Smooth muscle cell (in vitro differentiated cells): ENCODE measurements around the gene RFC5. TPM values are rescaled to one million over a fixed set of nuclear protein-coding genes. Genes with fewer than 3 reads are reported as not detected.
A peak's percentile ranks its signal among the peaks of the same experiment; 100 is the strongest.

ENCODE experiments used
- DNase-seq: peaks from one replicate; lab custom pipeline; 2025; ENCODE audit not compliant: unreplicated experiment; lab: John Stamatoyannopoulos, UW
- H2AFZ ChIP-seq: fragments of 200-600 bp; sonication (generic); 2 replicates; pipeline ENCODE4 v1.6.0; 2016; ENCODE audit warnings: antibody characterized with exemption, low read depth, mild to moderate bottlenecking
- H3F3A ChIP-seq: fragments of 200-600 bp; sonication (generic); 2 replicates; pipeline ENCODE4 v1.6.0; 2017; ENCODE audit warnings: antibody characterized with exemption, low read depth
- H3K27ac ChIP-seq: fragments of 200-600 bp; sonication (generic); 2 replicates; pipeline ENCODE4 v1.5.1; 2016; ENCODE audit warnings: low read depth, mild to moderate bottlenecking
- H3K27me3 ChIP-seq: fragments of 200-600 bp; sonication (generic); 2 replicates; pipeline ENCODE4 v1.6.1; 2016; ENCODE audit warnings: low read depth, mild to moderate bottlenecking
- H3K36me3 ChIP-seq: fragments of 200-600 bp; sonication (generic); 2 replicates; pipeline ENCODE4 v1.5.1; 2016; ENCODE audit warnings: low read depth
- H3K4me1 ChIP-seq: fragments of 200-600 bp; sonication (generic); 2 replicates; pipeline ENCODE4 v1.5.1; 2016; ENCODE audit warnings: low read depth
- H3K4me2 ChIP-seq: fragments of 200-600 bp; sonication (generic); 2 replicates; pipeline ENCODE4 v1.6.0; 2016; ENCODE audit warnings: mild to moderate bottlenecking
- H3K4me3 ChIP-seq: fragments of 200-600 bp; sonication (generic); 2 replicates; pipeline ENCODE4 v1.5.1; 2016; ENCODE audit warnings: mild to moderate bottlenecking
- H3K79me2 ChIP-seq: fragments of 200-600 bp; sonication (generic); 2 replicates; pipeline ENCODE4 v1.6.0; 2016; ENCODE audit warnings: low read depth, mild to moderate bottlenecking
- H3K9ac ChIP-seq: fragments of 200-600 bp; sonication (generic); 2 replicates; pipeline ENCODE4 v1.6.0; 2016; ENCODE audit warnings: low read depth
- H3K9me3 ChIP-seq: fragments of 200-600 bp; sonication (generic); replicated peaks from 2 replicates; pipeline ENCODE4 v1.5.1; 2016; ENCODE audit warnings: low read depth
- H4K20me1 ChIP-seq: fragments of 200-600 bp; sonication (generic); 2 replicates; pipeline ENCODE4 v1.6.0; 2016; ENCODE audit warnings: low read depth
- CTCF ChIP-seq: fragments of 200-600 bp; sonication (generic); IDR thresholded peaks from 2 replicates; pipeline ENCODE4 v1.5.1; 2017; ENCODE audit warnings: borderline replicate concordance, mild to moderate bottlenecking, antibody characterized with exemption; ENCODE audit not compliant: insufficient read depth, poor library complexity, severe bottlenecking
- WGBS: methylation state at CpG from one replicate; pipeline ENCODE4 v1.1.7; 2016; ENCODE audit warnings: low lambda C conversion rate; 5-methylcytosine and 5-hydroxymethylcytosine counted together
- polyA plus RNA-seq: library from polyadenylated mRNA; unstranded; fragments of >200 nt; fragmentation: Nextera tagmentation; extraction: Ambion mirVana; gene quantifications from 2 replicates; pipeline ENCODE4 v1.2.1, GENCODE V29; 2016
- total RNA-seq: library from RNA; depleted of rRNA; stranded (reverse); fragments of >200 nt; gene quantifications from 2 replicates; pipeline ENCODE4 v1.2.3, GENCODE V29; 2014

RFC5 gene
- total and polyA plus RNA-seq, 2 experiments from 2014 or later: 16.4 to 27.1 TPM

GRCh38 chr12:118061011-118061872, 44.7 kb downstream of the RFC5 start, which contains the start of gene WSB2:
Gene WSB2 (minus strand): TSS chr12:118061179. CDS start chr12:118061048, 131 bp downstream.
- peak; percentile 44 for DNase-seq
- no peak for TF ChIP-seq CTCF
- Histone ChIP-seq H3K9me3 (no peaks in the 10 kb centered on the region), H3K4me3 (peak within 1 kb of the TSS; percentile 91), H3K27me3 (no peaks in the 10 kb centered on the region), H3K27ac (peak within 1 kb of the TSS; percentile 91), H3F3A (peaks cover 12% of the 10 kb centered on the region), H2AFZ (peak within 1 kb of the TSS; percentile 91), H3K9ac (peak within 1 kb of the TSS; percentile 97), H3K79me2 (peaks cover 39% of the 10 kb centered on the region), H3K36me3 (no peaks in the 10 kb centered on the region), H3K4me2 (peak within 1 kb of the TSS; percentile 98), H4K20me1 (no peaks in the 10 kb centered on the region), H3K4me1 (peaks cover 29% of the 10 kb centered on the region)
- 0% methylated on average over 9 of the region's 76 CpGs for WGBS

DNA sequence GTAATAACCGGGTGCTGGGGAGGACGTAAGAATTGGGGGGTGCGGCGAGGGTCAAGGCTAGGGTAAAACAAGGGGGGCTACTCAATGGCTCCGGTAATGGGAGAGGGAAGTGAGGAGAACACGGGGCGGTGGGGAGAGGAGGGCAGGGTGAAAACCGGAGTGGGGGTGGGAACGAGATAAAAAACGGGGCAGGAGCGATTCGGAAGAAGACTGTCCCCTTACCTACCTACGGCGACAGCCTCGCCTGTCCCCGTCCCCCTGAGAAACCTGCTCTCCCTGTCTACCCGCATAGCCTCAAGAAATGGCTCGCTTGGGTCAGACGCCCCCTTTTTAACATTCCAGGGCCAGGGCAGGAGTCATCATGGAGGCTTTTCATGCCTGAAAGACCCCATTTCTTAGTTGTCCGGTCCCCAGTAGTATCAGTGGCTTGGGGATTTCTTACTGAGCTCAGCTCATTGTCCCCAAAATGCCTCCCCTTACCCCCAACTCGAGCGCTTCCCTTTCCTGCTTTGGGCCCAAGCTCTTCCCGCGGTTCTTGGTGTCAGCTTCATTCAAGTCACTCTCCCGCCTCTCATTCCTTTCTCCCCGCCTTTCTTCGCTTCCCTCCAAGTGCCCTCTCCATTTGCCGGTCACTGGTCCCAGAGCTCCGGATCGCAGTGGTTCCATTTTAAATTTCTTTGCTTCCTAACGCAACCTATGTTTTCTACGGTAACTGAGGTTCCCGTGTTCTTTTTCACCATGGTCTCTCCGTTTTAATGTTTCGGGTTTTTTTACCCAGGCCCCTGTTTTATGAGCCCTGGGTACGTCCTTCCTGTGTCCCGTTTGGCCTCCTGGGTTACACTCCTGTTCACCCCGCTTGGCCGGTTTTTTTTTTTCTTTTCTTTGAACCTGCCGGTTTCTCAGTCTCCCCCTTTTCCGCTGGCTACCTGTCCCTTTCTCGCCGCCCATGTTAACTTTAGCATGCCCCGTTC, 45.7 kb downstream of the RFC5 start:
- Histone ChIP-seq H3K27ac (peak overlapping the region; percentile 91), H3K9me3 (no peaks in the 10 kb centered on the region), H3K27me3 (no peaks in the 10 kb centered on the region), H3K79me2 (peaks cover 30% of the 10 kb centered on the region), H3K4me1 (peaks cover 29% of the 10 kb centered on the region), H3K4me3 (peak overlapping the region; percentile 91), H2AFZ (peak overlapping the region; percentile 91), H4K20me1 (no peaks in the 10 kb centered on the region), H3K36me3 (no peaks in the 10 kb centered on the region), H3K9ac (peak overlapping the region; percentile 90), H3K4me2 (peak overlapping the region; percentile 98), H3F3A (peaks cover 12% of the 10 kb centered on the region)
- WGBS: under 1% methylated on average over 40 of the region's 44 CpGs
- DNase-seq: no peak
- TF ChIP-seq CTCF: no peak

- H3K9me3 ChIP-seq: no peaks in the 10 kb centered on the region
- peak overlapping the region; percentile 98 for H3K4me2 ChIP-seq
- no peak for DNase-seq
- no peak for TF ChIP-seq CTCF
- H3K27me3 ChIP-seq: no peaks in the 10 kb centered on the region
- peaks cover 29% of the 10 kb centered on the region for H3K4me1 ChIP-seq
- H3K9ac ChIP-seq: no peak overlapping the region
- H3K36me3 ChIP-seq: no peaks in the 10 kb centered on the region
- H3K79me2 ChIP-seq: peaks cover 14% of the 10 kb centered on the region
- no peak overlapping the region for H3K27ac ChIP-seq
- H3F3A ChIP-seq: peaks cover 12% of the 10 kb centered on the region
- H3K4me3 ChIP-seq: peak overlapping the region; percentile 6
- no peak overlapping the region for H2AFZ ChIP-seq
- H4K20me1 ChIP-seq: no peaks in the 10 kb centered on the region
- WGBS: 66% methylated on average over 4 of the region's 4 CpGs
Measured at GRCh38 chr12:118063576-118064391, 47.3 kb downstream of the RFC5 start.
